K562 (cell line): ENCODE data around the gene FUT6. TPM values are rescaled to one million over a fixed set of nuclear protein-coding genes. Genes with fewer than 3 reads are reported as not detected.
A peak's percentile ranks its signal among the peaks of the same experiment; 100 is the strongest.

ENCODE experiments used
- ATAC-seq: fragments of 200-7000 bp; cut with Tn5 transposase; 3 replicates; pipeline ENCODE4 v1.9.1; 2020; ENCODE audit warnings: moderate library complexity
- BruUV-seq: library from RNA; stranded (reverse); fragments of 400-500 nt; replicated peaks from 2 replicates; lab custom pipeline; 2021; lab: Mats Ljungman, UMichigan
- CTCF ChIA-PET: fragments of 300-600 bp; formaldehyde crosslinking; extraction: SDS; loops from one replicate; lab custom pipeline; 2021; ENCODE audit warnings: low intra/inter-chr PET ratio; lab: Yijun Ruan, JAX
- POLR2A ChIA-PET: fragments of 300-600, 350-650 bp; sonication (Branson Sonifier 250); formaldehyde crosslinking; extraction: SDS; loops from one replicate; lab custom pipeline; 2021; ENCODE audit warnings: antibody characterized with exemption, inconsistent platforms; lab: Yijun Ruan, JAX
- DNase-seq, 4 experiments: peaks; one replicate each; pipeline versions ENCODE4 v3.0.0 to v3.0.0-alpha.2; 2011 to 2018; ENCODE audit warnings: low spot score in 3 of 4, mixed read lengths in 3 of 4; ENCODE audit errors: extremely low read depth in 1 of 4
- FAIRE-seq: peaks from 2 replicates; lab custom pipeline; 2011; peaks lifted over from hg19 to GRCh38; lab: Jason Lieb, UNC
- H2AFZ ChIP-seq: 2 replicates; pipeline ENCODE4 v1.6.0; 2011; ENCODE audit warnings: low read depth, low read length, control low read depth, inconsistent platforms
- H3K27ac ChIP-seq: fragments of 200-600 bp; 3 replicates; pipeline ENCODE4 v1.8.0; 2011; ENCODE audit warnings: low read depth, mild to moderate bottlenecking, control low read depth, inconsistent platforms, low read length, moderate library complexity, mixed read lengths; ENCODE audit errors: extremely low read depth
- H3K27me3 ChIP-seq, 2 experiments: fragments of 300-600 bp in 1 of 2; 2 replicates in 1 of 2; 3 replicates in 1 of 2; pipeline versions ENCODE4 v1.6.0 to v1.8.0; 2011; ENCODE audit warnings: inconsistent platforms in 2 of 2, low read length in 2 of 2, mild to moderate bottlenecking in 1 of 2, mixed read lengths in 1 of 2, moderate library complexity in 1 of 2; ENCODE audit not compliant: control insufficient read depth in 2 of 2, insufficient read depth in 2 of 2
- H3K36me3 ChIP-seq: fragments of 300-600 bp; 3 replicates; pipeline ENCODE4 v1.8.0; 2011; ENCODE audit warnings: mild to moderate bottlenecking, low read length, inconsistent platforms; ENCODE audit not compliant: control insufficient read depth, insufficient read depth
- H3K4me1 ChIP-seq, 2 experiments: fragments of 200-600 bp in 1 of 2; replicated peaks in 1 of 2; 2 replicates in 1 of 2; 3 replicates in 1 of 2; pipeline versions ENCODE4 v1.5.1 to v1.8.0; 2011; ENCODE audit warnings: inconsistent platforms in 2 of 2, low read length in 2 of 2, mild to moderate bottlenecking in 1 of 2, mixed read lengths in 1 of 2, moderate library complexity in 1 of 2; ENCODE audit not compliant: control insufficient read depth in 2 of 2, insufficient read depth in 2 of 2
- H3K4me2 ChIP-seq: 2 replicates; pipeline ENCODE4 v1.6.1; 2011; ENCODE audit warnings: low read length, control low read depth, inconsistent platforms, mixed read lengths; ENCODE audit not compliant: insufficient read depth
- H3K4me3 ChIP-seq: fragments of 200-600 bp; sonication (generic), shearing (Covaris generic); 2 replicates; pipeline ENCODE4 v1.5.1; 2016; ENCODE audit warnings: control low read depth, inconsistent platforms
- H3K79me2 ChIP-seq: fragments of 200-600 bp; 3 replicates; pipeline ENCODE4 v1.8.0; 2011; ENCODE audit warnings: low read length, inconsistent platforms; ENCODE audit not compliant: control insufficient read depth, insufficient read depth
- H3K9ac ChIP-seq, 2 experiments: 2 replicates each; pipeline versions ENCODE4 v1.6.0 to v1.6.1; 2011; ENCODE audit warnings: low read depth in 2 of 2, low read length in 2 of 2, control low read depth in 1 of 2, inconsistent platforms in 1 of 2, mild to moderate bottlenecking in 1 of 2, mixed read lengths in 1 of 2; ENCODE audit not compliant: insufficient read depth in 1 of 2
- H3K9me1 ChIP-seq: one replicate; pipeline ENCODE4 v1.6.0; 2011; ENCODE audit warnings: inconsistent platforms, mild to moderate bottlenecking, low read length, moderate library complexity; ENCODE audit not compliant: control insufficient read depth, insufficient read depth
- H3K9me3 ChIP-seq: replicated peaks from 2 replicates; pipeline ENCODE4 v1.5.1; 2011; ENCODE audit warnings: low read depth, low read length, inconsistent platforms; ENCODE audit not compliant: control insufficient read depth, insufficient read depth
- H4K20me1 ChIP-seq: replicated peaks from 2 replicates; pipeline ENCODE4 v1.6.1; 2011; ENCODE audit warnings: low read length, inconsistent platforms, mixed read lengths; ENCODE audit not compliant: control insufficient read depth, insufficient read depth
- CEBPB ChIP-seq: fragments of 450-650 bp; IDR thresholded peaks from 2 replicates; pipeline ENCODE4 v1.6.1; 2016; ENCODE audit warnings: missing genetic modification characterization, missing compliant biosample characterization
- CEBPG ChIP-seq, 3 experiments: fragments of 200-800 bp in 1 of 3; sonication (Bioruptor generic) in 1 of 3; sonication (generic) in 1 of 3; formaldehyde crosslinking in 1 of 3; IDR thresholded peaks in 2 of 3; conservative IDR thresholded peaks in 1 of 3; 2 replicates each; pipeline versions ENCODE4 v1.6.1 to v1.8.0; 2016 to 2022; ENCODE audit warnings: missing compliant biosample characterization in 2 of 3, missing genetic modification characterization in 2 of 3, mild to moderate bottlenecking in 1 of 3, missing genetic modification reagents in 1 of 3
- NFE2 ChIP-seq: IDR thresholded peaks from 2 replicates; pipeline ENCODE4 v1.6.1; 2014; ENCODE audit warnings: antibody characterized with exemption, low read depth
- SMAD4 ChIP-seq: fragments of 250-450 bp; sonication (Bioruptor Pico); conservative IDR thresholded peaks from 2 replicates; pipeline ENCODE4 v1.8.0; 2021; ENCODE audit warnings: inconsistent platforms, mild to moderate bottlenecking, moderate library complexity
- TRIM24 ChIP-seq, 2 experiments: fragments of 450-650 bp; IDR thresholded peaks; 2 replicates each; pipeline ENCODE4 v1.6.1; 2016
- ZBTB26 ChIP-seq: fragments of 450-650 bp; formaldehyde crosslinking; IDR thresholded peaks from 2 replicates; pipeline ENCODE4 v1.4.0; 2022; ENCODE audit warnings: missing genetic modification characterization
- WGBS: fragments of 100-300 bp; shearing (Covaris generic); methylation state at CpG from one replicate; pipeline ENCODE4 v1.1.6; 2016; ENCODE audit warnings: low coverage, mixed read lengths; ENCODE audit not compliant: insufficient coverage; ENCODE audit errors: missing lambda C conversion rate; 5-methylcytosine and 5-hydroxymethylcytosine counted together
- in situ Hi-C: fragments of 300-500 bp; cut with MboI; formaldehyde crosslinking; loops from 4 replicates; pipeline ENCODE4 v1.15.0; 2018; ENCODE audit warnings: inconsistent platforms, mixed read lengths
- intact Hi-C: fragments of 100-400 bp; cut with micrococcal nuclease; formaldehyde crosslinking; loops from 2 replicates; pipeline ENCODE4 v1.14.2; 2022
- polyA plus RNA-seq, 8 experiments: library from polyadenylated mRNA; depleted of rRNA in 4 of 8; stranded (reverse) in 5 of 8; unstranded in 3 of 8; fragments of >200 nt; fragmentation: Nextera tagmentation in 2 of 8; fragmentation: Illumina TruSeq in 1 of 8; extraction: Ambion mirVana in 2 of 8; extraction: Trizol in 1 of 8; gene quantifications; 2 replicates each; pipeline versions ENCODE4 v1.2.1 to v1.2.3, GENCODE V29; 2011 to 2014; ENCODE audit warnings: inconsistent platforms in 1 of 8, missing spikeins in 1 of 8
- total RNA-seq, 7 experiments: library from RNA; depleted of rRNA in 6 of 7; stranded (reverse); fragments of >200 nt in 6 of 7; fragmentation: Illumina TruSeq in 2 of 7; extraction: Trizol in 2 of 7; gene quantifications; 2 replicates each; pipeline versions ENCODE4 v1.2.1 to v1.2.3, GENCODE V29; 2011 to 2021; ENCODE audit warnings: low replicate concordance in 1 of 7

Gene FUT6
- total and polyA plus RNA-seq, 9 of the 15 experiments (the other 6 are each of a cell fraction or from before 2014, with no cell fraction given): 0.04 TPM; not detected in 8

GRCh38 chr19:5870986-5871394, 31.5 kb upstream of the FUT6 start:
- no peaks in the 10 kb centered on the region for H3K79me2 ChIP-seq
- no peaks in the 10 kb centered on the region for H3K9me1 ChIP-seq
- H3K4me1 ChIP-seq: peaks cover 0 to 7% of the 10 kb centered on the region in 2 experiments; a peak in 2 of 5 replicates
- no peaks in the 10 kb centered on the region for H3K9me3 ChIP-seq
- no peak overlapping the region for H3K27ac ChIP-seq
- no peak overlapping the region for H3K4me2 ChIP-seq
- no peaks in the 10 kb centered on the region for H3K36me3 ChIP-seq
- intact Hi-C loops (no loop called here), in situ Hi-C loops (no loop called here)
- peak in 1 of 4 experiments; percentile 3 for DNase-seq
- no peaks in the 10 kb centered on the region for H4K20me1 ChIP-seq
- peaks cover 2 to 14% of the 10 kb centered on the region in 2 experiments; a peak in 2 of 5 replicates for H3K27me3 ChIP-seq
- ChIA-PET POLR2A (interaction anchor here (0.6 to 0.7 kb wide), 2 partner anchors 12 to 83 kb away, joined by 3 read pairs; no protein-coding TSS in a partner anchor), CTCF (no interaction called here)
- 18% methylated on average over 12 of the region's 12 CpGs for WGBS
- H3K4me3 ChIP-seq: no peak overlapping the region
- no peak for FAIRE-seq
- H3K9ac ChIP-seq: no peak overlapping the region
- BruUV-seq: no TSS peak
- TF ChIP-seq CEBPB (tag) (peak; percentile 64; the same call in 1 of the 2 replicates), SMAD4 (CRISPR knock-in tag) (no peak), TRIM24 (IDR thresholded peaks at IDR 0.05) (peak; percentile 66 to 86; a peak in 2 of 4 replicates), ZBTB26 (CRISPR knock-in tag) (no peak), NFE2 (no peak), CEBPG (CRISPR knock-in tag; IDR thresholded peaks at IDR 0.05) (peak; percentile 57), CEBPG (tag; conservative IDR thresholded peaks at IDR 0.05 in 1 of 2, IDR thresholded peaks at IDR 0.05 in 1 of 2) (peak; percentile 58 to 88)
- no peak overlapping the region for H2AFZ ChIP-seq
- no peak for ATAC-seq
